MM.1S (cell line): ENCODE measurements around the gene SGK1.

Experiments used
- EZH2 ChIP-seq: fragments of 300-600 bp; sonication (generic); optimal IDR thresholded peaks from 2 replicates; pipeline ENCODE3; 2017; ENCODE audit warnings: low read depth, mild to moderate bottlenecking, antibody characterized with exemption, low read length, mixed read lengths
- TF ChIP-seq, protein P1 (sequence below): fragments of 300-600 bp; sonication (generic); IDR thresholded peaks from 2 replicates; pipeline ENCODE4 v1.5.1; 2016; ENCODE audit warnings: antibody characterized with exemption, low read length, mixed read lengths

DNA sequence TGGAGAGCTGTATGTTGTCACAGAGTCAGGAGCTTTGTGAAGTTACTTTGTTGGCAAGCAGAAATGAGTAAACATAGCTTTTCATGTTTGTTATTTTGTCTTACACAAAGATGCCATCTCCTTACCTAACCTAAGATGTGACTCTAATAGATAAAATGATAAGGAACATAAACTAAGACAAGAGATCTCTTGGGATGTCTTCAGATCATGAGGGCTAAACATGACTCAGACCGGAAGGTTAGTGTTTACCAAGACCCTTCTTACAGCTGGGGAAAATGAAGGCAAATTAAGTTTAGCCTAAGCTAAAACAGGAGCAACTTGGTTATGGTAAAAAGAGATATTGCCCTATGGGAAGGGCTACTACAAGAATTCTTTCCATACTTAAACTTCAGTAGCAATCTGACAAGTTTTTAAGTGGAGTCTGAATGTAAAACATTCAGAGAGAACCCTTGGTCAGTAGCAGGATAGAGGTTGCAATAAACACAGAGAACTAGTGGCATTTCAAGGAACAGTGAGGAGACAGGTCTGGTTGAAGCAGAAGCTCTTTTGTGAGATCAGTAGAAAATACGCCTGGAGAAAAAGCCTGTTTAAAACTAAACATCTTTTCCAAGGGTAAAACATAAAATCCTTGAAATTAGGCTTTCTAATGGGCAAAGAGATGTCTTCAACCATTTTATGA is 29.9 kb downstream of the SGK1 start:
- TF ChIP-seq, protein P1, sequence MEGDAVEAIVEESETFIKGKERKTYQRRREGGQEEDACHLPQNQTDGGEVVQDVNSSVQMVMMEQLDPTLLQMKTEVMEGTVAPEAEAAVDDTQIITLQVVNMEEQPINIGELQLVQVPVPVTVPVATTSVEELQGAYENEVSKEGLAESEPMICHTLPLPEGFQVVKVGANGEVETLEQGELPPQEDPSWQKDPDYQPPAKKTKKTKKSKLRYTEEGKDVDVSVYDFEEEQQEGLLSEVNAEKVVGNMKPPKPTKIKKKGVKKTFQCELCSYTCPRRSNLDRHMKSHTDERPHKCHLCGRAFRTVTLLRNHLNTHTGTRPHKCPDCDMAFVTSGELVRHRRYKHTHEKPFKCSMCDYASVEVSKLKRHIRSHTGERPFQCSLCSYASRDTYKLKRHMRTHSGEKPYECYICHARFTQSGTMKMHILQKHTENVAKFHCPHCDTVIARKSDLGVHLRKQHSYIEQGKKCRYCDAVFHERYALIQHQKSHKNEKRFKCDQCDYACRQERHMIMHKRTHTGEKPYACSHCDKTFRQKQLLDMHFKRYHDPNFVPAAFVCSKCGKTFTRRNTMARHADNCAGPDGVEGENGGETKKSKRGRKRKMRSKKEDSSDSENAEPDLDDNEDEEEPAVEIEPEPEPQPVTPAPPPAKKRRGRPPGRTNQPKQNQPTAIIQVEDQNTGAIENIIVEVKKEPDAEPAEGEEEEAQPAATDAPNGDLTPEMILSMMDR, result no peak
- TF ChIP-seq EZH2, result no peak
